Duodenal mucosa (tissue), 2 donors: ENCODE measurements around the gene AKAP12.
"Not testable (repeated sequence)": the region's sequence is repeated elsewhere in the genome, so short reads cannot be mapped to it uniquely, and the experiment has no call there.

Experiments used
- H3K27ac ChIP-seq: one replicate; pipeline ENCODE4 v1.7.0; 2013; ENCODE audit warnings: low read depth, low read length
- H3K27me3 ChIP-seq, 2 donors: one replicate each; pipeline ENCODE4 v1.7.0; 2013; ENCODE audit warnings: low read length in 2 of 2, control low read depth in 1 of 2; ENCODE audit not compliant: insufficient read depth in 2 of 2, control insufficient read depth in 1 of 2
- H3K36me3 ChIP-seq, 2 donors: one replicate each; pipeline ENCODE4 v1.7.0; 2013; ENCODE audit warnings: low read length in 2 of 2, control low read depth in 1 of 2; ENCODE audit not compliant: insufficient read depth in 2 of 2, control insufficient read depth in 1 of 2
- H3K4me1 ChIP-seq, 2 donors: one replicate each; pipeline ENCODE4 v1.7.0; 2013; ENCODE audit warnings: low read length in 2 of 2, control low read depth in 1 of 2; ENCODE audit not compliant: insufficient read depth in 2 of 2, control insufficient read depth in 1 of 2
- H3K4me3 ChIP-seq, 2 donors: one replicate each; pipeline ENCODE4 v1.7.0; 2013; ENCODE audit warnings: low read length in 2 of 2, low read depth in 1 of 2
- H3K9ac ChIP-seq, 2 donors: one replicate each; pipeline ENCODE4 v1.7.0; 2013; ENCODE audit warnings: low read length in 2 of 2, low read depth in 1 of 2
- H3K9me3 ChIP-seq, 2 donors: one replicate each; pipeline ENCODE4 v1.7.0; 2013; ENCODE audit warnings: low read length in 2 of 2, control low read depth in 1 of 2; ENCODE audit not compliant: control insufficient read depth in 1 of 2

AKAP12 gene

DNA sequence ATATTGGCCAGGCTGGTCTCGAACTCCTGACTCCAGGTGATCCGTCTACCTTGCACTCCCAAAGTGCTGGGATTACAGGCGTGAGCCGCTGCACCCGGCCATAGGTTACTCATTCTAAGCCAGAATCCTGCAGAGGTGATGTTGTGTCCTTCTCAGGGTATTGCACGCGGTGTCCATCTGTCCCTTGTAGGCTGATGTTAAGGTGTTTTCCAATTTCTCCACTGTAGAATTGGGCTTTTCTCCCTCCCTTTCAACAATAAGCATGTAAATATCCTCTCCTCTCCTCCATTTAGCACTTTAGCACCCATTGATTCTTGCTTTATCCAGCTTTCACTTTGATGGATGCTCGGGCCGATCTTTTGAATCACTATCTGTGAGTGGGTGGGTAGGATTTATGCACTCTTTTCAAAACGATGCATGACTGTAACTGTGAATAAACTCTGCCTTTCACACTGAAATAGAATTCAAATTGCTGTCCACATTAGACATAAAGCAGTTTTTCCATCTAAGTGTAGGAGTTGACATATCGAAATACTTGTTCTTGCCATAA lies 99.0 kb downstream of the AKAP12 start:
- Histone ChIP-seq H3K27me3 (no peaks in the 10 kb centered on the region), H3K9ac (no peak overlapping the region), H3K4me3 (no peak overlapping the region), H3K36me3 (no peaks in the 10 kb centered on the region), H3K27ac (no peak overlapping the region), H3K4me1 (no peaks in the 10 kb centered on the region), H3K9me3 (no peaks in the 10 kb centered on the region)

DNA sequence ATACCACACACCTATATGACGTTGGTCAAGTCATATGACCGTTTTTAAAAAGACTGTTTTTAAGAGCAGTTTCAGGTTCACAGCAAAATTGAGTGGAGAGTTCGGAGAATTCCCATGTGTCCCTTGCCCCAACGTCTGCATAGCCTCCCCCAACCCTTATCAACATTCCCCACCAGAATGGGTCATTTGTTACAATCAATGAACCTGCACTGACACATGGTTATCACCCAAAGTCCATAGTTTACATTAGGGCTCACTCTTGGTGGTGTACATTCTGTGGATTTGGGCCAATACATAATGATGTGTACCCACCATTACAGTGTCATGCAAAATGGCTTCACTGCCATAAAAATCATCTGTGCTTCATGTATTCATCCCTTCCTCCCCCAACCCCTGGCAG lies 99.6 kb downstream of the AKAP12 start:
- Histone ChIP-seq H3K27me3 (no peaks in the 10 kb centered on the region), H3K4me3 (no peak overlapping the region), H3K9ac (no peak overlapping the region), H3K4me1 (no peaks in the 10 kb centered on the region), H3K36me3 (no peaks in the 10 kb centered on the region), H3K27ac (no peak overlapping the region), H3K9me3 (no peaks in the 10 kb centered on the region)

DNA sequence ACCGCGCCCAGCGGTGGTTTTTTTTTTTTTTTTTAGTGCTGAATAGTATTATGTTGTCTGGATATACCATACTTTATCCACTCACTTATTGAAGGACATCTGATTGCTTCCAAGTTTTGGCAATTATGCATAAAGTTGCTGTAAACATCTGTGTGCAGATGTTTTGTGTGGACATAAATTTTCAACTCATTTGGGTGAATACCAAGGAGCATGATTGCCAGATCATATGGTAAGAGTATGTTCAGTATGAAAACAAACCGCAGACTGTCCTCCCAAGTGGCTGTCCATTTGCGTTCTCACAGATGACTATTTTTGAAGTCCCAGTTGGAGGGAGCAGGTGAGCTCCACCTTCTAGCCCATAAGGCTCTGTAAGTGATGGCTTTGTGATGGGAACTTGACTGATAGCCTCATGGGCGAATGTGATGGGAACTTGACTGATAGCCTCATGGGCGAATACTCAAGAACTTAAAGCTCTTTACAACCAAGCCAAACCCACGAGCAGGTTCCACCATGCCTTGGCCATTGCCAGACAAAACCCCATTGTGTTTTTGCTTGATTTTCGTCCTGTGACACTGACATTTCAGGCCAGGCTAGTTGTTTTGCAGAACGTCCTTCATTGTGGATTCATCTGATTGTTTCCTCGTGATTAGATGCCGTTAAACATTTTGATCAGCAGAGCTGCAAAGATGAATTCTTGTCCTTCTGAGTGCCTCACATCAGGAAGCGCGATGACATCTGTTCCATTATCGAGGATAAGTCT lies 100.6 kb downstream of the AKAP12 start:
- no peaks in the 10 kb centered on the region for H3K36me3 ChIP-seq
- H3K27ac ChIP-seq = no peak overlapping the region
- no peaks in the 10 kb centered on the region for H3K4me1 ChIP-seq
- H3K9me3 ChIP-seq = no peaks in the 10 kb centered on the region
- no peak overlapping the region for H3K9ac ChIP-seq
- H3K4me3 ChIP-seq = no peak overlapping the region
- no peaks in the 10 kb centered on the region for H3K27me3 ChIP-seq

DNA sequence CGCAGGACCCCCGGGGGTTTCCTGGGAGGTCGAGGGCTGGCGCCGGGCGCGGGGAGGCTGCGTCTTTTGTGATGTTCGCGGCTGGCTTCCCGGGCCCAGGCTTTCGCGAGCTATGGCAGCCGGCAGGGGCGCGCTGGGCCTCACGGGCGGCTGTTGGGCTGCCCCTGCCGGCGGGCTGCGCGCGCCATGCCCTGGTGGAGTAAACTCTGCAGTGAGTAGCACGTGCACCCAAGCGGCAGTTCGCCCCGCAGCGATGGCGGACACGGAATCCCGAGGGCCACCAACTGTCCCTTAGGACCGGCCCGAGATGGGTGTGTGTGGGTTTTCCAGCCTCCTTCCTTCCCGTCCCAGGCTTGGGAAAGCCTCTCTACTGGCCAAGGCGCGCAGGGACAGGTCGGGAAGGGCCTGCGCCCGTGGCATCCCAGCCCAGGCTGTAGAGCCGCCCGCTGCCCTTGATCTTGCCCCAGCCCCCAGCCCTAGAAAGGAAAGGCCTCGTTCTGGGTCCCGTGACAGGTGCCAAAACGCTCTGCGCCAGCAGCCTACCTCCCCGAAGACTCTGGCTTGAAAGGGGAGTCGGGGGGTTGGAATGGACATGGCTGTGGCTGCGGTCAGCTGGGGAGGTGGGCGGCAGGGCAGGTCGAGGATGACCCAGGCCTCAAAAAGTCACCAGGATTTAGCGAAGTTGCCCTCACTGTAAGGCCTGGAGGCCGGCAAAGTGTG lies 101.9 kb downstream of the AKAP12 start:
- no peaks in the 10 kb centered on the region for H3K9me3 ChIP-seq

DNA sequence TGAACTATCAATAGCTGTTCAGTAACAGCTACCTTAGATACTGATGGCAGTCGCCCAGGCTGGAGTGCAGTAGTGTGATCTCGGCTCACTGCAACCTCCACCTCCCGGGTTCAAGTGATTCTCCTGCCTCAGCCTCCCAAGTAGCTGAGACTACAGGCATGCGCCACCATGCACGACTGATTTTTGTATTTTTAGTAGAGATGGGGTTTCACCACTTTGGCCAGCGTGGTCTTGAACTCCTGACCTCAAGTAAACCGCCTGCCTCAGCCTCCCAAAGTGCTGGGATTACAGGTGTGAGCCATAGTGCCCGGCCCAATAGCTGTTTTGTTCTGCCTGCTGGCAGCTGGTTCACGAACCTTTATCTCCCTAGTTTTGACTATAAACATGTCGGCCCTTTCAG lies 103.0 kb downstream of the AKAP12 start:
- not testable (repeated sequence) for H3K4me3 ChIP-seq, H3K4me1 ChIP-seq, H3K27me3 ChIP-seq, H3K27ac ChIP-seq, H3K9me3 ChIP-seq, H3K36me3 ChIP-seq, H3K9ac ChIP-seq

More for the DNA sequence above, 101.9 kb downstream of the AKAP12 start:
- Histone ChIP-seq H3K27ac (no peak overlapping the region), H3K9ac (no peak overlapping the region), H3K36me3 (no peaks in the 10 kb centered on the region), H3K4me3 (no peak overlapping the region), H3K4me1 (peaks cover 0 to 5% of the 10 kb centered on the region in 2 donors), H3K27me3 (no peaks in the 10 kb centered on the region)

DNA sequence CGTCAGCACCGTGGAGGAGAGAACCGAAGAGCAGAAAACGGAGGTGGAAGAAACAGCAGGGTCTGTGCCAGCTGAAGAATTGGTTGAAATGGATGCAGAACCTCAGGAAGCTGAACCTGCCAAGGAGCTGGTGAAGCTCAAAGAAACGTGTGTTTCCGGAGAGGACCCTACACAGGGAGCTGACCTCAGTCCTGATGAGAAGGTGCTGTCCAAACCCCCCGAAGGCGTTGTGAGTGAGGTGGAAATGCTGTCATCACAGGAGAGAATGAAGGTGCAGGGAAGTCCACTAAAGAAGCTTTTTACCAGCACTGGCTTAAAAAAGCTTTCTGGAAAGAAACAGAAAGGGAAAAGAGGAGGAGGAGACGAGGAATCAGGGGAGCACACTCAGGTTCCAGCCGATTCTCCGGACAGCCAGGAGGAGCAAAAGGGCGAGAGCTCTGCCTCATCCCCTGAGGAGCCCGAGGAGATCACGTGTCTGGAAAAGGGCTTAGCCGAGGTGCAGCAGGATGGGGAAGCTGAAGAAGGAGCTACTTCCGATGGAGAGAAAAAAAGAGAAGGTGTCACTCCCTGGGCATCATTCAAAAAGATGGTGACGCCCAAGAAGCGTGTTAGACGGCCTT lies 110.0 kb downstream of the AKAP12 start:
- peaks cover 0 to 5% of the 10 kb centered on the region in 2 donors for H3K4me1 ChIP-seq
- no peaks in the 10 kb centered on the region for H3K36me3 ChIP-seq
- no peaks in the 10 kb centered on the region for H3K27me3 ChIP-seq
- H3K4me3 ChIP-seq = no peak overlapping the region
- H3K9ac ChIP-seq = no peak overlapping the region
- no peak overlapping the region for H3K27ac ChIP-seq
- no peaks in the 10 kb centered on the region for H3K9me3 ChIP-seq

DNA sequence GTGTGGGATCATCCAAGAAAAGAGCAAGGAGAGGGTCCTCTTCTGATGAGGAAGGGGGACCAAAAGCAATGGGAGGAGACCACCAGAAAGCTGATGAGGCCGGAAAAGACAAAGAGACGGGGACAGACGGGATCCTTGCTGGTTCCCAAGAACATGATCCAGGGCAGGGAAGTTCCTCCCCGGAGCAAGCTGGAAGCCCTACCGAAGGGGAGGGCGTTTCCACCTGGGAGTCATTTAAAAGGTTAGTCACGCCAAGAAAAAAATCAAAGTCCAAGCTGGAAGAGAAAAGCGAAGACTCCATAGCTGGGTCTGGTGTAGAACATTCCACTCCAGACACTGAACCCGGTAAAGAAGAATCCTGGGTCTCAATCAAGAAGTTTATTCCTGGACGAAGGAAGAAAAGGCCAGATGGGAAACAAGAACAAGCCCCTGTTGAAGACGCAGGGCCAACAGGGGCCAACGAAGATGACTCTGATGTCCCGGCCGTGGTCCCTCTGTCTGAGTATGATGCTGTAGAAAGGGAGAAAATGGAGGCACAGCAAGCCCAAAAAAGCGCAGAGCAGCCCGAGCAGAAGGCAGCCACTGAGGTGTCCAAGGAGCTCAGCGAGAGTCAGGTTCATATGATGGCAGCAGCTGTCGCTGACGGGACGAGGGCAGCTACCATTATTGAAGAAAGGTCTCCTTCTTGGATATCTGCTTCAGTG lies 110.8 kb downstream of the AKAP12 start:
- Histone ChIP-seq H3K36me3 (no peaks in the 10 kb centered on the region), H3K9me3 (no peaks in the 10 kb centered on the region)

DNA sequence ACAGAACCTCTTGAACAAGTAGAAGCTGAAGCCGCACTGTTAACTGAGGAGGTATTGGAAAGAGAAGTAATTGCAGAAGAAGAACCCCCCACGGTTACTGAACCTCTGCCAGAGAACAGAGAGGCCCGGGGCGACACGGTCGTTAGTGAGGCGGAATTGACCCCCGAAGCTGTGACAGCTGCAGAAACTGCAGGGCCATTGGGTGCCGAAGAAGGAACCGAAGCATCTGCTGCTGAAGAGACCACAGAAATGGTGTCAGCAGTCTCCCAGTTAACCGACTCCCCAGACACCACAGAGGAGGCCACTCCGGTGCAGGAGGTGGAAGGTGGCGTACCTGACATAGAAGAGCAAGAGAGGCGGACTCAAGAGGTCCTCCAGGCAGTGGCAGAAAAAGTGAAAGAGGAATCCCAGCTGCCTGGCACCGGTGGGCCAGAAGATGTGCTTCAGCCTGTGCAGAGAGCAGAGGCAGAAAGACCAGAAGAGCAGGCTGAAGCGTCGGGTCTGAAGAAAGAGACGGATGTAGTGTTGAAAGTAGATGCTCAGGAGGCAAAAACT lies 111.5 kb downstream of the AKAP12 start:
- H3K4me3 ChIP-seq = no peak overlapping the region
- no peaks in the 10 kb centered on the region for H3K9me3 ChIP-seq
- H3K27me3 ChIP-seq = no peaks in the 10 kb centered on the region
- H3K36me3 ChIP-seq = no peaks in the 10 kb centered on the region
- H3K4me1 ChIP-seq = peaks cover 0 to under 1% of the 10 kb centered on the region in 2 donors
- H3K9ac ChIP-seq = no peak overlapping the region
- no peak overlapping the region for H3K27ac ChIP-seq

More for the DNA sequence above, 110.8 kb downstream of the AKAP12 start:
- no peak overlapping the region for H3K27ac ChIP-seq
- H3K4me1 ChIP-seq = peaks cover 0 to 5% of the 10 kb centered on the region in 2 donors
- no peaks in the 10 kb centered on the region for H3K27me3 ChIP-seq
- H3K4me3 ChIP-seq = no peak overlapping the region
- no peak overlapping the region for H3K9ac ChIP-seq

DNA sequence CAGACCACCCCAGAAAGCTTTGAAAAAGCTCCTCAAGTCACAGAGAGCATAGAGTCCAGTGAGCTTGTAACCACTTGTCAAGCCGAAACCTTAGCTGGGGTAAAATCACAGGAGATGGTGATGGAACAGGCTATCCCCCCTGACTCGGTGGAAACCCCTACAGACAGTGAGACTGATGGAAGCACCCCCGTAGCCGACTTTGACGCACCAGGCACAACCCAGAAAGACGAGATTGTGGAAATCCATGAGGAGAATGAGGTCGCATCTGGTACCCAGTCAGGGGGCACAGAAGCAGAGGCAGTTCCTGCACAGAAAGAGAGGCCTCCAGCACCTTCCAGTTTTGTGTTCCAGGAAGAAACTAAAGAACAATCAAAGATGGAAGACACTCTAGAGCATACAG lies 112.0 kb downstream of the AKAP12 start:
- H3K9me3 ChIP-seq = no peaks in the 10 kb centered on the region
- no peaks in the 10 kb centered on the region for H3K36me3 ChIP-seq
- H3K4me1 ChIP-seq = no peaks in the 10 kb centered on the region
- H3K4me3 ChIP-seq = no peak overlapping the region
- H3K27ac ChIP-seq = no peak overlapping the region
- H3K27me3 ChIP-seq = no peaks in the 10 kb centered on the region
- H3K9ac ChIP-seq = no peak overlapping the region
